ENCODE measurements around the gene GNAO1. TPM values are rescaled to one million over a fixed set of nuclear protein-coding genes. Genes with fewer than 3 reads are reported as not detected.

The GNAO1 gene
- total RNA-seq, 4 donors from 2014 or later, result 0.67 to 4.0 (median 2.2) TPM

- no peak overlapping the region for H3K4me3 ChIP-seq (ENCODE audit: low read depth, poor library complexity, severe bottlenecking)
- DNase-seq (ENCODE audit: low spot score in 2 of 2), result peak in 1 of 2 donors; percentile 73
- TF ChIP-seq CTCF (IDR thresholded peaks at IDR 0.05) (no peak), POLR2A (IDR thresholded peaks at IDR 0.05) (no peak)
- 87 to 92% methylated on average over 11 of the region's 11 CpGs for WGBS, 2 donors
- intact Hi-C loops (cut with DNase I; ENCODE audit: low total_unique reads), result no loop called here
Measured at GRCh38 chr16:56263711-56264608, 72.7 kb downstream of the GNAO1 start.

- intact Hi-C loops (cut with DNase I; ENCODE audit: low total_unique reads), result no loop called here
- H3K4me3 ChIP-seq (ENCODE audit: low read depth, poor library complexity, severe bottlenecking), result no peak overlapping the region
- TF ChIP-seq POLR2A (IDR thresholded peaks at IDR 0.05) (no peak), CTCF (IDR thresholded peaks at IDR 0.05) (no peak)
- no peak for DNase-seq (ENCODE audit: low spot score in 2 of 2)
- 97 to 99% methylated on average over 2 of the region's 2 CpGs for WGBS, 2 donors
Measured at GRCh38 chr16:56264609-56264972, 73.3 kb downstream of the GNAO1 start.

- no peak for TF ChIP-seq CTCF (IDR thresholded peaks at IDR 0.05)
- intact Hi-C loops (cut with DNase I; ENCODE audit: low total_unique reads), result no loop called here
- 96 to 97% methylated on average over 4 of the region's 4 CpGs for WGBS, 2 donors
- DNase-seq (ENCODE audit: low spot score in 2 of 2), result no peak
- H3K4me3 ChIP-seq (ENCODE audit: low read depth, poor library complexity, severe bottlenecking), result no peak overlapping the region
Measured at GRCh38 chr16:56265184-56265583, 73.9 kb downstream of the GNAO1 start.

- intact Hi-C loops (cut with DNase I; ENCODE audit: low total_unique reads), result no loop called here
- 92 to 96% methylated on average over 3 of the region's 3 CpGs for WGBS, 2 donors
Measured at GRCh38 chr16:56265746-56266145, 74.5 kb downstream of the GNAO1 start.

GRCh38 chr16:56266641-56267607, 75.6 kb downstream of the GNAO1 start:
- no peak for DNase-seq (ENCODE audit: low spot score in 2 of 2)
- intact Hi-C loops (cut with DNase I; ENCODE audit: low total_unique reads), result no loop called here
- no peak overlapping the region for H3K4me3 ChIP-seq (ENCODE audit: low read depth, poor library complexity, severe bottlenecking)
- no peak for TF ChIP-seq CTCF (IDR thresholded peaks at IDR 0.05)
- TF ChIP-seq POLR2A (IDR thresholded peaks at IDR 0.05), result no peak
- 90 to 93% methylated on average over 17 of the region's 17 CpGs for WGBS, 2 donors

More at GRCh38 chr16:56265746-56266145, 74.5 kb downstream of the GNAO1 start:
- TF ChIP-seq CTCF (IDR thresholded peaks at IDR 0.05) (no peak), POLR2A (IDR thresholded peaks at IDR 0.05) (no peak)
- H3K4me3 ChIP-seq (ENCODE audit: low read depth, poor library complexity, severe bottlenecking), result no peak overlapping the region
- DNase-seq (ENCODE audit: low spot score in 2 of 2), result no peak
